PC-9 (cell line): ENCODE results near the gene LARP1B. TPM values are rescaled to one million over a fixed set of nuclear protein-coding genes. Genes with fewer than 3 reads are reported as not detected.
"Not testable (repeated sequence)": the region's sequence is repeated elsewhere in the genome, so short reads cannot be mapped to it uniquely, and the experiment has no call there.

Experiments
- BruUV-seq: library from RNA; stranded (reverse); fragments of 400-500 nt; replicated peaks from 2 replicates; lab custom pipeline; 2021; lab: Mats Ljungman, UMichigan
- CTCF ChIA-PET: fragments of 300-600 bp; sonication (Branson Sonifier 250); formaldehyde crosslinking; loops from one replicate; lab custom pipeline; 2022; ENCODE audit warnings: antibody characterized with exemption; lab: Charles Lee
- POLR2A ChIA-PET: fragments of 300-600 bp; sonication (Branson Sonifier 250); formaldehyde crosslinking; loops from one replicate; lab custom pipeline; 2022; ENCODE audit warnings: antibody characterized with exemption; ENCODE audit not compliant: unreplicated experiment; lab: Charles Lee
- DNase-seq, 2 experiments: peaks; one replicate each; pipeline versions ENCODE4 v3.0.0 to v3.0.0-alpha.2; 2015 to 2022; ENCODE audit warnings: mixed read lengths in 1 of 2
- H2AFZ ChIP-seq: fragments of 200-600 bp; sonication (generic); 2 replicates; pipeline ENCODE4 v1.8.1; 2017; ENCODE audit warnings: antibody characterized with exemption
- H3F3A ChIP-seq: fragments of 200-600 bp; sonication (generic); 2 replicates; pipeline ENCODE4 v1.8.1; 2017; ENCODE audit warnings: antibody characterized with exemption, mild to moderate bottlenecking, low read depth; ENCODE audit not compliant: insufficient read depth
- H3K27ac ChIP-seq: fragments of 200-600 bp; sonication (generic); 2 replicates; pipeline ENCODE4 v1.6.1; 2016; ENCODE audit warnings: mixed run types
- H3K27me3 ChIP-seq: fragments of 200-600 bp; sonication (generic); 2 replicates; pipeline ENCODE4 v1.6.1; 2016; ENCODE audit warnings: low read depth, mixed run types; ENCODE audit not compliant: insufficient read depth
- H3K36me3 ChIP-seq: fragments of 200-600 bp; sonication (generic); 2 replicates; pipeline ENCODE4 v1.6.1; 2016; ENCODE audit warnings: low read depth, mixed run types
- H3K4me1 ChIP-seq: fragments of 200-600 bp; sonication (generic); replicated peaks from 2 replicates; pipeline ENCODE4 v1.6.1; 2016; ENCODE audit warnings: mixed run types; ENCODE audit not compliant: insufficient read depth
- H3K4me2 ChIP-seq: fragments of 200-600 bp; sonication (generic); 2 replicates; pipeline ENCODE4 v1.6.1; 2017; ENCODE audit warnings: mixed run types
- H3K4me3 ChIP-seq: fragments of 200-600 bp; sonication (generic); 2 replicates; pipeline ENCODE4 v1.6.1; 2016; ENCODE audit warnings: mixed run types
- H3K79me2 ChIP-seq: fragments of 200-600 bp; sonication (generic); 2 replicates; pipeline ENCODE4 v1.6.1; 2017; ENCODE audit warnings: low read depth, mixed run types
- H3K9me2 ChIP-seq: fragments of 200-600 bp; sonication (generic); 2 replicates; pipeline ENCODE4 v1.8.1; 2017; ENCODE audit warnings: mild to moderate bottlenecking; ENCODE audit not compliant: insufficient read depth
- H3K9me3 ChIP-seq: fragments of 200-600 bp; sonication (generic); 2 replicates; pipeline ENCODE4 v1.8.1; 2016; ENCODE audit warnings: low read depth; ENCODE audit not compliant: insufficient read depth
- H4K20me1 ChIP-seq: fragments of 200-600 bp; sonication (generic); 2 replicates; pipeline ENCODE4 v1.8.1; 2017; ENCODE audit not compliant: insufficient read depth
- CTCF ChIP-seq: fragments of 200-600 bp; sonication (generic); conservative IDR thresholded peaks from 2 replicates; pipeline ENCODE4 v1.6.1; 2017; ENCODE audit warnings: mixed run types, antibody characterized with exemption, mild to moderate bottlenecking, moderate library complexity
- EZH2 ChIP-seq: fragments of 200-600 bp; sonication (generic); IDR thresholded peaks from 2 replicates; pipeline ENCODE4 v1.8.0; 2017; ENCODE audit warnings: antibody characterized with exemption, low read depth
- intact Hi-C: fragments of 100-400 bp; cut with micrococcal nuclease; formaldehyde crosslinking; loops from one replicate; pipeline ENCODE4 v1.10.0; 2022; ENCODE audit not compliant: unreplicated experiment
- total RNA-seq: library from RNA; stranded (reverse); gene quantifications from 2 replicates; pipeline ENCODE4 v1.2.3, GENCODE V29; 2021

The LARP1B gene
- total RNA-seq, 1 experiment from 2014 or later: 22.0 TPM

GRCh38 chr4:128055441-128056206 lies 5.5 kb upstream of the LARP1B start:
- DNase-seq, H3K4me1 ChIP-seq, H3K36me3 ChIP-seq, H4K20me1 ChIP-seq, H3K27ac ChIP-seq, H3K9me2 ChIP-seq, H2AFZ ChIP-seq, H3K27me3 ChIP-seq, H3K9me3 ChIP-seq, POLR2A ChIA-PET, H3K4me3 ChIP-seq, H3F3A ChIP-seq, H3K4me2 ChIP-seq, H3K79me2 ChIP-seq, BruUV-seq: not testable (repeated sequence)
- intact Hi-C loops: loop anchor here (10.0 kb wide), 1 partner anchor 451 kb away; no protein-coding TSS in a partner anchor
- CTCF ChIA-PET: interaction anchor here (0.6 to 0.7 kb wide), 2 partner anchors 24 to 88 kb away, joined by 3 read pairs; no protein-coding TSS in a partner anchor

DNA sequence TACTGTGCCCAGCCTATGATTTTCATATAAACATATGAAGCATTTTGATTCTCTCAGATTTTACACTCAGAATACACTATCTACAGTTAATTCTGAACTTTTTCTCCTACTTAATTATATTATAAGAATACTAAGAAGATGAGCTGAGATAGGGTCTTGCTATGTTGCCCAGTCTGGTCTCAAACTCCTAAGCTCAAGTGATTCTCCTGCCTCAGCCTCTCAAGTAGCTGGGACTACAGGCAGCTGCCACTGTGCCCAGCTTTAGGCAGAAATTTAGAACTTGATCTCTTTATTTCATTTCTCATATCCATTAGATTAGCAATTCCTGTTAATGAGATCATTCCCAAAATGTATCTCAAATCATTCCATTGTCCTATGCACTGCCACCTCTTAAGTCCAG lies 4.7 kb upstream of the LARP1B start:
- BruUV-seq: no TSS peak
- ChIA-PET POLR2A (no interaction called here), CTCF (interaction anchor here (0.6 to 0.7 kb wide), 2 partner anchors 24 to 89 kb away, joined by 3 read pairs; no protein-coding TSS in a partner anchor)
- no peaks in the 10 kb centered on the region for H3K9me3 ChIP-seq
- H2AFZ ChIP-seq: no peak overlapping the region
- H3K79me2 ChIP-seq: no peaks in the 10 kb centered on the region
- no peak overlapping the region for H3K4me2 ChIP-seq
- intact Hi-C loops: loop anchor here (10.0 kb wide), 1 partner anchor 452 kb away; no protein-coding TSS in a partner anchor
- no peaks in the 10 kb centered on the region for H4K20me1 ChIP-seq
- H3K9me2 ChIP-seq: no peaks in the 10 kb centered on the region
- TF ChIP-seq EZH2 (no peak), CTCF (no peak)
- H3K4me1 ChIP-seq: peaks cover 4% of the 10 kb centered on the region; the same call in 1 of the 2 replicates
- no peaks in the 10 kb centered on the region for H3K36me3 ChIP-seq
- no peak for DNase-seq
- no peaks in the 10 kb centered on the region for H3F3A ChIP-seq
- no peak overlapping the region for H3K27ac ChIP-seq
- no peaks in the 10 kb centered on the region for H3K27me3 ChIP-seq
- no peak overlapping the region for H3K4me3 ChIP-seq

- peaks cover 4% of the 10 kb centered on the region; the same call in 1 of the 2 replicates for H3K4me1 ChIP-seq
- no peaks in the 10 kb centered on the region for H3K36me3 ChIP-seq
- no peaks in the 10 kb centered on the region for H3K9me2 ChIP-seq
- H3K4me3 ChIP-seq: peak overlapping the region; percentile 88
- intact Hi-C loops: loop anchor here (2.0 to 10.0 kb wide), 6 partner anchors 95 to 755 kb away; partner anchors contain the start of genes ABHD18, HSPA4L, MFSD8 and PLK4
- TF ChIP-seq CTCF (no peak), EZH2 (no peak)
- H3K9me3 ChIP-seq: no peaks in the 10 kb centered on the region
- peaks cover 21% of the 10 kb centered on the region for H3K79me2 ChIP-seq
- DNase-seq: no peak
- CTCF ChIA-PET: interaction anchor here (0.6 kb wide), 1 partner anchor 95 kb away, joined by 5 read pairs; the partner anchor contains the start of genes ABHD18 and MFSD8
- no peaks in the 10 kb centered on the region for H3K27me3 ChIP-seq
- POLR2A ChIA-PET: interaction anchor here (0.6 kb wide), 1 partner anchor 109 kb away, joined by 5 read pairs; no protein-coding TSS in a partner anchor
- H3F3A ChIP-seq: no peaks in the 10 kb centered on the region
- BruUV-seq: no TSS peak
- peak overlapping the region; percentile 73 for H3K4me2 ChIP-seq
- peak overlapping the region; percentile 80 for H2AFZ ChIP-seq
- H3K27ac ChIP-seq: peak overlapping the region; percentile 93
- H4K20me1 ChIP-seq: no peaks in the 10 kb centered on the region
These were observed 902 bp upstream of the LARP1B start for GRCh38 chr4:128060121-128060698.
